Activated CD8-positive, alpha-beta memory T cell treated with anti-CD3 and anti-CD28 coated beads for 1 hour (primary cell): Measurements from ENCODE around the gene USP32.
"Not testable (repeated sequence)": the region's sequence is repeated elsewhere in the genome, so short reads cannot be mapped to it uniquely, and the experiment has no call there.

Source experiments
- DNase-seq, 2 donors: peaks; one replicate each; pipeline ENCODE4 v3.0.0-alpha.2; 2020; ENCODE audit warnings: low read depth in 1 of 2; ENCODE audit errors: extremely low read depth in 1 of 2

The USP32 gene, protein sequence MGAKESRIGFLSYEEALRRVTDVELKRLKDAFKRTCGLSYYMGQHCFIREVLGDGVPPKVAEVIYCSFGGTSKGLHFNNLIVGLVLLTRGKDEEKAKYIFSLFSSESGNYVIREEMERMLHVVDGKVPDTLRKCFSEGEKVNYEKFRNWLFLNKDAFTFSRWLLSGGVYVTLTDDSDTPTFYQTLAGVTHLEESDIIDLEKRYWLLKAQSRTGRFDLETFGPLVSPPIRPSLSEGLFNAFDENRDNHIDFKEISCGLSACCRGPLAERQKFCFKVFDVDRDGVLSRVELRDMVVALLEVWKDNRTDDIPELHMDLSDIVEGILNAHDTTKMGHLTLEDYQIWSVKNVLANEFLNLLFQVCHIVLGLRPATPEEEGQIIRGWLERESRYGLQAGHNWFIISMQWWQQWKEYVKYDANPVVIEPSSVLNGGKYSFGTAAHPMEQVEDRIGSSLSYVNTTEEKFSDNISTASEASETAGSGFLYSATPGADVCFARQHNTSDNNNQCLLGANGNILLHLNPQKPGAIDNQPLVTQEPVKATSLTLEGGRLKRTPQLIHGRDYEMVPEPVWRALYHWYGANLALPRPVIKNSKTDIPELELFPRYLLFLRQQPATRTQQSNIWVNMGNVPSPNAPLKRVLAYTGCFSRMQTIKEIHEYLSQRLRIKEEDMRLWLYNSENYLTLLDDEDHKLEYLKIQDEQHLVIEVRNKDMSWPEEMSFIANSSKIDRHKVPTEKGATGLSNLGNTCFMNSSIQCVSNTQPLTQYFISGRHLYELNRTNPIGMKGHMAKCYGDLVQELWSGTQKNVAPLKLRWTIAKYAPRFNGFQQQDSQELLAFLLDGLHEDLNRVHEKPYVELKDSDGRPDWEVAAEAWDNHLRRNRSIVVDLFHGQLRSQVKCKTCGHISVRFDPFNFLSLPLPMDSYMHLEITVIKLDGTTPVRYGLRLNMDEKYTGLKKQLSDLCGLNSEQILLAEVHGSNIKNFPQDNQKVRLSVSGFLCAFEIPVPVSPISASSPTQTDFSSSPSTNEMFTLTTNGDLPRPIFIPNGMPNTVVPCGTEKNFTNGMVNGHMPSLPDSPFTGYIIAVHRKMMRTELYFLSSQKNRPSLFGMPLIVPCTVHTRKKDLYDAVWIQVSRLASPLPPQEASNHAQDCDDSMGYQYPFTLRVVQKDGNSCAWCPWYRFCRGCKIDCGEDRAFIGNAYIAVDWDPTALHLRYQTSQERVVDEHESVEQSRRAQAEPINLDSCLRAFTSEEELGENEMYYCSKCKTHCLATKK (N-terminal part only)

DNA sequence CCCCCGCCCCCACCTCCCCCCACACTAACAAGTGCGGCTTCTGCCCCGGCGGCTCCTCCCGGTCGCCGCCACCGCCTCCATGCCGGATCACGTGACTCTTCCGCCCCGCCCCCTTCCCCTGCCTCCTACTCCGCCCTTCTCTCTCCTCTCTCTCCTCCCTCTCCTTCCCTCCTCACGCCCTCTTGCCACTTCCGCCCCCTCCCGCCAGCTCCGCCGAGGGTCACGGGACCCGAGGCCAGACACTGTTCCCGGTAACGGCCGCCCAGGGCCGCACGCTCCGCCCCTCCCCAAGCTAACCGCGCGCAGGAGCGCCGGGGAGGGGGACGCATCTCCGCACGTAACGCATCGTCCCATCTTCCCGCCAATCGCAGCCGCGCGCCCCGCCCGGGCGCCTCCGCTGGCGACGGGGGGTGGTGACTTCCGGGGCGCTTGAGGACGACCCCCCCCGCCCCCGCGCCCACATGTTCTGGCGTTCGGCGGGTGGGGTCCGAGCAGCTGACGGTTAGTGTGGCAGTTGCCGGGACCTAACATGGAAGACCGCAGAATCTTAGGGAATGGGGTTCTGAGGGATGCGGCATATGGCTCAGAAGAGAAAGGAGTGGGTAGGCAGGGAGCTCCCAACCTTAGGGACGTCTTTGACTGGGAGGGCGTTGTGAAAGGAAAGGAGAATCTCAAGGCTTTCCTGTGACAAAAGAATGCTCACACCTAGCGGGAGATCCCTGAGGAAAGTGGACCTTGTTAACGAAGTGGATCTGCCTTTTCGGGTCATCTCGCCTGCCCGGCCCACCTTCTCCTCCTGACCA lies at the start of gene USP32:
Gene USP32 (minus strand): TSS at position 92 of the 803 bp plus-strand sequence. CDS start 194 bp downstream, outside the sequence.
- peak; percentile 92 to 97 for DNase-seq

DNA sequence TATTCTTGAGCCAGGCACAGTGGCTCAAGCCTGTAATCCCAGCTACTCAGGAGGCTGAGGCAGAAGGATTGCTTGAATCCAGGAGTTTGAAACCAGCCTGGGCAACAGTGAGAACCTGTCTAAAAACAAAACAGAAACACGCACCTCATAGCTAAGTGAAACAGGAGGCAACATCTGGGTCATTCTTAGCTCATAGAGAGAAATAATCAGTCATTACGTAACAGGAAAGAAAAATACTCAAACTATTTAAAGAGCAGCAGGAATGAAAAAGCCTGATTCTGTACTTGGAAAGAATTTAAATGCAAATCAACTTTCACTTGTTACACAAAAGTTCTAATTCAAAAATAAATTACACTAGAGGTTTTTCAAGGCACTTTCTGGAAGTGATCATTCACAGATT lies 47.6 kb upstream of the USP32 start:
- no peak for DNase-seq

DNA sequence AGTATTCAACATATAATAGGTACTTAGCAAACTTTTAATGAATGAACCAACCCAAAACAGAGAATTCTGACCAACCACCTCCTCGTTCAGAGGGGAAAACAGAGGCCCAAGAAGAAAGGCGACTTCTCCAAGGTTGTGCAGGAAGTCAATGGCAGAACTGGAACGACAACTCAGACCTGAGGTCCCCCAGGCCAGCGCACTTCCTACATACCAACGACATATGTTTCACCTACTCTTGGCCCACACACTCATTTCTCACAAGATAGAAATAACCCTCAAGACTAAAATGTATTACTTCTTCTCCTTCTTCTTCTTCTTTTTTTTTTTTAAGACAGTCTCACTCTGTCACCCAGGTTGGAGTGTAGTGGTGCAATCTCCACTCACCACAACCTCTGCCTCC lies 44.7 kb upstream of the USP32 start:
- DNase-seq = no peak

DNA sequence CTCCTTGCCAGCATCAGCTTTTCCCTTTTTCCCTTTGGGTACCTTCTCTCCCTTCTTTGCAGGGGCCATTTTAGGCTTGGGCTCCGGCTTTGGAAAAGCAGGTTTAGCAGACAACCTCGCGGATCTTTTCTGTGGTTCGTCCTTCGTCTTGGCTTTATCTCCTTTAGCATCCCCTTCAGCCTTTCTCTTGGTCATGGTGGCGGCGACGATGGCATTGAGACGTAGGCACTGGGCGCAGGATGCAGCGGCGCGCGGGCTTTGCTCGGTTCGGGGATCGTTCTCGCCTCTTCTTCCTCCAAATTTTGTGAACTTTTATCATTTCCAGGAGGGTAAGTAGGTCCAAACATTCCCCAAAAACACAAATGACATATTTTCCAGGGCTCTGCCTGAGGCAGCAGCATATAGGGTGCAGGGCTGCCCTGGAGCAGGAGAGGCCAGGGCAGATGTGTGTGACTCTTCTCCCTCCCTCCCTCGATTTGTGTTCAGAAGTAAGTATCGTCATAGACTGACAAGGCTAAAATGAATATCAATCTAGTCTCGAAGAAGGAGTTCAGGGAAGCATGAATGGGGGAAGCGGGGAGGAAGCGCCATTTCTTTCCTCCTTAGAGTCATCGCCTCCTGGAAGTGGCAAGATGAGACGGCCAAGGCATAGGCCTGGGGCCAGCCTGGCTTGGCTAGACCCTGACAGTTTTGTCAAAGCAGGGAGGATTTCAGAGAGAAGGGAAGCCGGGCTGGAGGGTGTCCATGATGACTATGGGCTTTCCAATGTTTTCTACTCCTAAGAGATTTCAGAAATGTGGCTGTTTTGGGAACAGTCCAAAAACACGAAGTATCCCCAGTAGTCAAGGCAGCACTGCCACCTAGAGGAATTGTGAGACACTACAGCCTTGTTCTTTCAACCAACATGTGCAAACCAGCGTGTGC lies 43.6 kb upstream of the USP32 start:
- DNase-seq = peak in 1 of 2 donors; percentile 6

DNA sequence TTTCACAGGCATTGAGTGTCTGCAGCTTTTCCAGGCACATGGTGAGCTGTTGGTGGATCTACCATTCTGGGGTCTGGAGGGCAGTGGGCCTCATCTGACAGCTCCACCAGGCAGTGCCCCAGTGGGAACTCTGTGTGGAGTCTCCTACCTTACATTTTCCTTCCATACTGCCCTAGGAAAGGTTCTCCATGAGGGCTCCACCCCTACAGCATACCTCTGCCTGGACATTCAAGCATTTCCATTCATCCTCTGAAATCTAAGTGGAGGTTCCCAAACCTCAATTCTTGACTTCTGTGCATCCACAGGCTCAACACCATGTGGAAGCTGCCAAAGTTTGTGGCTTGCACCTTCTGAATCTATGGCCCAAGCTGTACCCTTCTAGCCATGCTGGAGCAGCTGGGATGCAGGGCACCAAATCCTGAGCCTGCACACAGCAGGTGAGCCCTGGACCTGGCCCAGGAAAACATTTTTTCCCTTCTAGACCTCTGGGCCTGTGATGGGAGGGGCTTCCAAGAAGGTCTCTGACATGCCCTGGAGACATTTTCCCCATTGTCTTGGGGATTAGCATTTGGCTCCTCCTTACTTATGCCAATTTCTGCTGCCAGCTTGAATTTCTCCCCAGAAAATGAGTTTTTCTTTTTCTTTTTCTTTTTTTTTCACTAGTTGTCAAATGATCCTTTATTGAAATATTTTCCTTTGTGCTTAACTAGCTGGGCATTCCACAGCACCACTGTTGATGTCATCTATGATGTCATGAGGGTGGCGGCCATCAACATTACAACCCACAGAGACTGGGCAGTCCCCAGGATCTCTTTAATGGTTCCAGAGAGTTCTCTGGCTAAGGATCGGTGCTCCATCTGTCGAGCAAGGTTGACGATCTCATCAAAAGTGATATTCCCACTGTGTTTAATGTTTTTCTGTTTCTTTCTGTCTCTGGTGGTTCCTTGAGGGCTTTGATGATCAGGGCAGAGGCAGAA lies 41.4 kb upstream of the USP32 start:
- not testable (repeated sequence) for DNase-seq

DNA sequence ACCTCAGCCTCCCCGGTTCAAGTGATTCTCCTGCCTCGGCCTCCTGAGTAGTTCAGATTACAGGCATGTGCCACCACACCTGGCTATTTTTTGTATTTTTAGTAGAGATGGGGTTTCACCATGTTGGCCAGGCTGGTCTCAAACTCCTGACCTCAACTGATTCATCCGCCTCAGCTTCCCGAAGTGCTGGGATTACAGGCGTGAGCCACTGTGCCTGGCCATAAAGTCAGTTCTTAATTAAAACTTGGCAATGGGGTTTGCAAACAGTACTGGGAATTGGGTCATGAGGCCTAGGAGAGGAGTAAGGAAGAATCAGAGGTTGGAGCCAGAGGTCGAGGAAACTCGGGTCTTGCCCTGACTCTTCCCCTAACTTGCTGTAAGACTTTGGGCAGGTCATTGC lies 38.6 kb upstream of the USP32 start:
- not testable (repeated sequence) for DNase-seq

DNA sequence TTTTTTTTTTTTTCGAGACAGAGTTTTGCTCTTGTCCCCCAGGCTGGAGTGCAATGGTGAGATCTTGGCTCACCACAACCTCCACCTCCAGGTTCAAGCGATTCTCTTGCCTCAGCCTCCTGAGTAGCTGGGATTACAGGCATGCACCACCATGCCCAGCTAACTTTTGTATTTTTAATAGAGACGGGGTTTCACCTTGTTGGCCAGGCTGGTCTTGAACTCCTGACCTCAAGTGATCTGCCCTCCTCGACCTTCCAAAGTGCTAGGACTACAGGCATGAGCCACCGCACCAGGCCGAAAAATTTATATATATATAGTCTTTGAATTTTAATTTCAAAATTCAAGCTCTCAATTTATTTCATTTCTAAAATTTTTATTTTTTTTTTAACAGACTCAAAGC lies 36.6 kb upstream of the USP32 start:
- DNase-seq = not testable (repeated sequence)

DNA sequence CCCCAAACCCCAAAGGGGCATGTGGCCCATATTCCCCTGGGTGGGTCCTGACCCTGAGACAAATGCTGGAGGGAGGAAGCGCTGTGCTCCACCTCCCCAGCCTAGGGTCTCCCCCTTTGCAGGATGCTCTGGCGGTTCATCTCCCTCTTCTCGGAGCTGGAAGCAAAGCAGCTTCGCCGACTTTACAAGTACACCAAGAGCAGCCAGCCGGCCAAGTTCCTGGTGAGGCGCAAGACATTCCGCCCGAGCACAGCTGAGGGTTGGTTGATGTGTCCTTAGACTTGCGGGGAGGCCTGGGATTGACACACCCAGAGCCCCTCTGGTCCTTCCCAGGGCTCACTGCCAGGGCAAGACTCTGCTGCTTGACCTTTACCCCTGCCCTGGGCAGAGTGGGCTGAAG lies 34.7 kb upstream of the USP32 start:
- DNase-seq = no peak

DNA sequence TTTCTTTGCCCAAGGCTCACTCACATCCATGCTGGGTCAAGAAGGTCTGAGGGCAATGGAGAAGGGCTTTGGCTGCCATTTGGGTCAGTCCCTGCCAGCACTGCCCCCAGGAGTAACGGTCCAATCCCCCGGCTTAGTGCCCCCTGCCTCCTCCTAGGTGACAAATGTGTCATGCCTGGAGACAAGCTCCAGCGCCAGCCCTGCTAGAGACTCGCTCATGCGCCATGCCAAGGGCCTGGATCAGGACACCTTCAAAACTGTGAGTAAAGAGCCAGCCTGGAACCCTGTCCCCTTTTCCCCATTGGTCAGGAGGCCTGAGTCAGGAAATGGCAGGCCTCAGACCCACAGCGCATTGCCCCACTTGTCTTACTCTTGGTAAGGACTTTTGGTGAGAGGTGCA lies 33.7 kb upstream of the USP32 start:
- DNase-seq = no peak

DNA sequence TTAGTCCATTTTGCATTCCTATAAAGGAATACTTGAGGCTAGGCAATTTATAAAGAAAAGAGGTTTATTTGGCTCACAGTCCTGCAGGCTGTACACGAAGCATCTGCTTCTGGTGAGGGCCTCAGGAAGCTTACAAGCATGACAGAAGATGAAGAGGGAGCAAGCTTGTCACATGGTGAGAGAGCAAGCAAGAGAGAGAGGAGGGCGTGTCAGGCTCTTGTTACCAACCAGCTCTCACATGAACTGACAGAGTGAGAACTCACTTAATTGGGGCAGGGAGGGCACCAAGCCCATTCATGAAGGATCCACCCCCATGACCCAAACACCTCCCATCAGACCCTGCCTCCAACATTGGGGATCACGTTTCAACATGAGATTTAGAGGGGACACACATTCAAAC lies 31.9 kb upstream of the USP32 start:
- no peak for DNase-seq

DNA sequence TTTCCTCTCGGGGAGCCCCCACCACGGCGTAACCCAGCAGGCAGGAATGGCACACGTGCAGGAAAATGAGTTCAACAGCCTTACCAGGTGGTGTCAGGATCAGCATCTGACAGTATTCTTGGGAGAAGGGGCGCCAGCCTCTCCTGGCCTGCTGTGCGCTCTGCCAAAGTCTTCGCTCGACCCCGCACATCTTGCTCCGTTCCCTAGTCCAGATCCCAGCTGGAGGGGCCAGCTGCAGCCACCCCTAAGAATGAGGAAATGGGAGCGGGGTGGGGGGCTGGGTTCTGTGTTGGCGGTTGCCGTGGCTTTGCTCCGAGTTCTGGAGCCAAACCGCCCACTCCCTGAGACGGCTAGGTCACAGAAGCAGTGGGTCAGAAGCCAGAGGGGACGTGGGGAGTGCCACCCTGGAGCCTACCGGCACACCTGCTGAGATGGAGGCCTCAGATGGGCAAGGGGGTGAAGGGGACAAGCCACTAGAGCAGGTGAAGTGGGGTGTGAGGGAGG lies 30.3 kb upstream of the USP32 start, which contains the start of gene CHCT1:
Gene CHCT1 (plus strand): TSS at position 328 of the 504 bp plus-strand sequence. CDS start 104 bp downstream, at position 432.
- DNase-seq = no peak

DNA sequence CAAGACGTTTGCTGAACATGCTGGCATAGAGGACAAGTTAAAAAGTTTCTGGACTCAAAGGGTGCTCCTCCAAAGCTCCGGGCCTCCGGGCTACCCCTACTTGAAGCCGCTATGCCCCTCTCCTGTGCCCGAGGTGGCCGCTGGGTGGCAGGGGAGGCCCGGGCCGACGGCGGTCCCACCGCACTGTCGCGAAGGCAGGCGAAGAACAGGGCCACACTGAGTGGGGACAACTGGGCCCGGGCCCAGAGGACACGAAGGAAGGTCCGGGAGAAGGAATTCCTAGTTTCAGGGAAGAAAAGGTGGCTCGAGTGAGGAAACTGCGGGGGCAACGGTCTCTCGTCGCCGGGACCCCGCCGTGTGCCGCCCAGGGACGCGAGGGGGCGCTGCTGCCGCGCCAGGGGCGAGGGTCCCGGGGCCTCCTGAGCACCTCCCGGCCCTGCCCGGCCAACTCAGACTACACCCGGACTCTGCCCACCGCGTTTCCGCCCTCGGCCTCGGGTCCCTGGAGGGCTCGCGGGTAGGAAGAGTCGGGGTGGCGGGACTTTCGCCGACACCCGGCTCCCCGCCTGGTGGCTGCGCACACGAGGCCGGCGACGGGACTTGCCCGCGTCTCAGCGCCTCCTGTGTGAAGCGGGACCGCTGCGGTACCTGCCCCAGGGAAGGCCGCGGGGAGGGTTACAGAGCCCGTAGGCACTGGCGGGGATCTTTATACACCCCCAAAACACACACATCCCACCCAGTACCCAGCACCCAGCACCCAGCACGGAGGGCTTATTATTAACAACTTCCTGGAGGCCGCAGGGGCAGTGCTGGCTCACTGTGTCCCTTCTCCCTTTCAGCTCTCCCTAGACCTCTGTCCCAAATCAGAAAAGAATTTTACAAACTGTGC lies 29.6 kb upstream of the USP32 start:
- DNase-seq = peak; percentile 18 to 59

DNA sequence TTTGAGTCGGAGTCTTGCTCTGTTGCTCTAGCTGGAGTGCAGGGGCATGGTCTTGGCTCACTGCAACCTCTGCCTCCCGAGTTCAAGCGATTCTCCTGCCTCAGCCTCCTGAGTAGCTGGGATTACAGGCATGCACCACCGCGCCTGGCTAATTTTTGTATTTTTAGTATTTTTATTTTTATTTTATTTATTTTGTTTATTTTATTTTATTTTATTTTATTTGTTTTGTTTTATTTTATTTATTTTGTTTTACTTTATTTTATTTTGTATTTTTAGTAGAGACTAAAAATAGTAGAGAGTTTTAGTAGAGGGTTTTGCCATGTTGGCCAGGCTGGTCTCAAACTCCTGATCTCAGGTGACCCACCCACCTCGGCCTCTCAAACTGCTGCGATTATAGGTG lies 27.9 kb upstream of the USP32 start:
- not testable (repeated sequence) for DNase-seq

DNA sequence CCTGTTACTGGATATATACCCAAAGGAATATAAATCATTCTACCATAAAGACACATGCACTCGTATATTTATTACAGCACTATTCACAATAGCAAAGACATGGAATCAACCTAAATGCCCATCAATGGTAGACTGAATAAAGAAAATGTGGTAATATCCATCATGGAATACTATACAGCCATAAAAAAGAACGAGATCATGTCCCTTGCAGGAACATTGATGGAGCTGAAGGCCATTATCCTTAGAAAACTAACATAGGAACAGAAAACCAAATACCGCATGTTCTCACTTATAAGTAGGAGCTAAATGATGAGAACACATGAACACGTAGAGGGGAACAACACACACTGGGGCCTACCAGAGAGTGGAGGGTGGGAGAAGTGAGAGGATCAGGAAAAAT lies 27.1 kb upstream of the USP32 start:
- not testable (repeated sequence) for DNase-seq

DNA sequence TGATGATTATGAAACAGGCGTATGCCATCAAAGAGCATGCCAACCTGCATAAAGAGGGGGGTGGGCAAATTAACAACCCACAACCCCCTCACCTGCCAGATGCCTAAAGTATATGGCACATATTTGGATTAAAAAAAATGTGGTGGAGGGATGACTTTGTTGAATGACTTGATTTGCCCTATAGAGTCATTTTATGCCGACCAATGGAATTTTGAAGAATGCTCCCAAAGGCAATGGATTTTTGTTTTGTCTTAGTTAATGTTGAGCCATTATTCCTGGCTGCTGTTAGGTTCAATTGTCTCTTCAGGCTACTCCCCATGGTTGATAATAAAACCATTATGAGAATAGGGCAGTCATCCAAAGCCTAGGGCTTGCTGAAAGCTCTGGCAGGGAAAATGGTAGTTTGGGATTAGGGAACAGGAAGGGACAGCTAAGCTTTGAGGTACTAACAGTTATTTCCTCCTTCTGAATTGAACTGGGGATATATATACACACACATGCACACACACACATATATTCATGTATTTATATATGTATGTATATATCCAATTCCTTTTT lies 24.5 kb upstream of the USP32 start:
- DNase-seq = no peak

DNA sequence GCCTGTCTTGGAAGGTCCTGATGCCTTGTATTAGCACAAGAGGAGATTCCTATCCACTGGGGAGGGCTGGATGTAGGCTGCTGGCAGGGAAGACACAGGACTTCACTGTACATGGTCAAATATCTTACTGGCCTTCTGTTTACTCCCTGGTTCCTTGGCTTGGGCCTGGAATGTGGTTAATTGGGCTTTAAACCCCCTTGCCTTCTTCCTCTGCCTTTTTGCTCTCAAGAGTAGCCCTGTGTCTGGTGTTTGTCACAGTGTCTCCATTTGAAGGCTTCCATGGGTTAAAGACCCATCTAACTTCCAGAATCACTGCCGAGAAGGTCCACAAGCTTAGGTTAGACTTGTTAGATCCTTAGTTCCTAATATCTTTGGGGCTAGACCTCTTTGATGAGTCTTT lies 23.2 kb upstream of the USP32 start:
- DNase-seq = no peak
